Loucy (cell line): Measurements from ENCODE around the gene WFDC5.

ENCODE experiments used
- EZH2phosphoT487 ChIP-seq: fragments of 200-600 bp; IDR thresholded peaks from 2 replicates; pipeline ENCODE4 v1.6.1; 2018; ENCODE audit warnings: antibody characterized with exemption, mild to moderate bottlenecking, moderate library complexity, borderline replicate concordance
- TF ChIP-seq, protein P1 (sequence below): fragments of 200-600 bp; sonication (generic); conservative IDR thresholded peaks from 2 replicates; pipeline ENCODE4 v1.5.1; 2014; ENCODE audit warnings: mild to moderate bottlenecking, antibody characterized with exemption, low read length

DNA sequence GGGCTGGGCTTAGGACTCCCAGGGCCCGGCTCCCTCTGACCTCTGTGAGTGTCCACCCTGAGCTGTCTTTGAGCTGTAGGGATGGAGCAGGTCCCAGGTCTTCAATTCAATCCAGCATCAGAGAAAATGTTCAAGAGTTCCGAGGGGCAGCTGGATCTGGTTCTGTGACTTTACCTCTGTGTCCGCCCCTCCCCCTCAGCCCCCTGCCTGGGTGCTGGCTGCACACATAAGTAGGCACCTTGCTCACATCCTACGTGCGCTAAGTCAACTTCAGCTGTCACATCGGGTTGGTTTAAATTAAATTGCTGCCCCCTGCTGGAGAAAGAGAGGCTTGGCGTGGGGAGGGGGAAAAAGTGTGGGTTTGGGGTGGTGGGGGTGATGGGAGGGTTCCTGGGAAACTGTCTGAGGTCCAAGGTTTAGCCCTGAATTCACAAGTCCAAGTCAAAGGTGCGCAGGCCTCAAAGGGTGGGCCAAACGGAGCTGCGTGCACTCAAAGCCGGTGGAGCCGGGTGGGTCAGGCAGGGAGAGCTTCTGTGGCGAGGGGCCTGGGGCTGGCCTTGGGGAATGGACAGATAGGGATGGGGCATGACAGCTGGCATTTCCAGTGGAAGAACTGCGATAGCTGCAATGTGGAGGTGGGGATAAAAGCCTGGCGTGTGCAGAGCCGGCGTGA is 3.0 kb downstream of the WFDC5 start:
- TF ChIP-seq, protein P1, sequence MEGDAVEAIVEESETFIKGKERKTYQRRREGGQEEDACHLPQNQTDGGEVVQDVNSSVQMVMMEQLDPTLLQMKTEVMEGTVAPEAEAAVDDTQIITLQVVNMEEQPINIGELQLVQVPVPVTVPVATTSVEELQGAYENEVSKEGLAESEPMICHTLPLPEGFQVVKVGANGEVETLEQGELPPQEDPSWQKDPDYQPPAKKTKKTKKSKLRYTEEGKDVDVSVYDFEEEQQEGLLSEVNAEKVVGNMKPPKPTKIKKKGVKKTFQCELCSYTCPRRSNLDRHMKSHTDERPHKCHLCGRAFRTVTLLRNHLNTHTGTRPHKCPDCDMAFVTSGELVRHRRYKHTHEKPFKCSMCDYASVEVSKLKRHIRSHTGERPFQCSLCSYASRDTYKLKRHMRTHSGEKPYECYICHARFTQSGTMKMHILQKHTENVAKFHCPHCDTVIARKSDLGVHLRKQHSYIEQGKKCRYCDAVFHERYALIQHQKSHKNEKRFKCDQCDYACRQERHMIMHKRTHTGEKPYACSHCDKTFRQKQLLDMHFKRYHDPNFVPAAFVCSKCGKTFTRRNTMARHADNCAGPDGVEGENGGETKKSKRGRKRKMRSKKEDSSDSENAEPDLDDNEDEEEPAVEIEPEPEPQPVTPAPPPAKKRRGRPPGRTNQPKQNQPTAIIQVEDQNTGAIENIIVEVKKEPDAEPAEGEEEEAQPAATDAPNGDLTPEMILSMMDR: peak; percentile 83
- TF ChIP-seq EZH2phosphoT487: no peak
